Caco-2 (cell line): Measurements from ENCODE around the gene GPX1. TPM values are rescaled to one million over a fixed set of nuclear protein-coding genes. Genes with fewer than 3 reads are reported as not detected.
A peak's percentile ranks its signal among the peaks of the same experiment; 100 is the strongest.
"Not testable (repeated sequence)": the region's sequence is repeated elsewhere in the genome, so short reads cannot be mapped to it uniquely, and the experiment has no call there.

Experiments
- Bru-seq: library from RNA; stranded (reverse); fragments of 400-500 nt; gene quantifications from one replicate; lab custom pipeline; 2021; lab: Mats Ljungman, UMichigan
- BruChase-seq, 2 experiments: library from RNA; stranded (reverse); fragments of 400-500 nt; gene quantifications; one replicate each; lab custom pipeline; 2021; lab: Mats Ljungman, UMichigan
- BruUV-seq: library from RNA; stranded (reverse); fragments of 400-500 nt; replicated peaks from 2 replicates; lab custom pipeline; 2021; lab: Mats Ljungman, UMichigan
- CTCF ChIA-PET: fragments of 300-600 bp; sonication (Branson Sonifier 250); formaldehyde crosslinking; loops from one replicate; lab custom pipeline; 2022; ENCODE audit warnings: antibody characterized with exemption; lab: Charles Lee
- POLR2A ChIA-PET: fragments of 300-600 bp; sonication (Branson Sonifier 250); formaldehyde crosslinking; loops from one replicate; lab custom pipeline; 2022; ENCODE audit warnings: antibody characterized with exemption; lab: Charles Lee
- DNase-seq, 2 experiments: peaks; one replicate each; pipeline versions ENCODE4 v3.0.0 to v3.0.0-alpha.2; 2020 to 2022
- H3K27me3 ChIP-seq: replicated peaks from 2 replicates; pipeline ENCODE4 v1.6.0; 2011; ENCODE audit warnings: low read length; ENCODE audit not compliant: control insufficient read depth, insufficient read depth
- H3K36me3 ChIP-seq: 2 replicates; pipeline ENCODE4 v1.5.1; 2011; ENCODE audit warnings: low read length; ENCODE audit not compliant: control insufficient read depth, insufficient read depth
- H3K4me1 ChIP-seq: fragments of 250-450 bp; sonication (Bioruptor Pico); 2 replicates; pipeline ENCODE4 v1.5.1; 2020; ENCODE audit warnings: mild to moderate bottlenecking
- H3K4me3 ChIP-seq: 2 replicates; pipeline ENCODE4 v1.5.1; 2011; ENCODE audit warnings: low read depth, mild to moderate bottlenecking, control low read depth, low read length
- H3K9me3 ChIP-seq: fragments of 250-450 bp; sonication (Bioruptor Pico); 2 replicates; pipeline ENCODE4 v1.5.1; 2020; ENCODE audit warnings: mild to moderate bottlenecking, moderate library complexity
- H3K27ac Mint-ChIP-seq: one replicate; pipeline ENCODE4 v1.8.0; 2022; ENCODE audit warnings: mixed read lengths; ENCODE audit not compliant: unreplicated experiment
- H3K27me3 Mint-ChIP-seq: one replicate; pipeline ENCODE4 v1.8.0; 2022; ENCODE audit warnings: mixed read lengths; ENCODE audit not compliant: insufficient read depth, unreplicated experiment
- H3K36me3 Mint-ChIP-seq: one replicate; pipeline ENCODE4 v1.8.0; 2022; ENCODE audit warnings: mild to moderate bottlenecking, mixed read lengths; ENCODE audit not compliant: insufficient read depth, unreplicated experiment
- H3K4me1 Mint-ChIP-seq: one replicate; pipeline ENCODE4 v1.8.0; 2022; ENCODE audit warnings: low read depth, mixed read lengths; ENCODE audit not compliant: unreplicated experiment
- H3K4me3 Mint-ChIP-seq: one replicate; pipeline ENCODE4 v1.8.0; 2022; ENCODE audit warnings: mild to moderate bottlenecking, moderate library complexity, mixed read lengths; ENCODE audit not compliant: unreplicated experiment
- H3K9me3 Mint-ChIP-seq: one replicate; pipeline ENCODE4 v1.8.0; 2022; ENCODE audit warnings: mixed read lengths; ENCODE audit not compliant: unreplicated experiment
- intact Hi-C: fragments of 100-400 bp; cut with micrococcal nuclease; formaldehyde crosslinking; loops from one replicate; pipeline ENCODE4 v1.10.0; 2022; ENCODE audit not compliant: unreplicated experiment
- long read RNA-seq: library from polyadenylated mRNA; stranded (forward); transcript quantifications from one replicate; pipeline ENCODE4 v2.0.0, GENCODE V29; 2022
- total RNA-seq: library from RNA; stranded (reverse); gene quantifications from 2 replicates; pipeline ENCODE4 v1.2.3, GENCODE V29; 2022
- TF ChIP-seq, protein P1 (sequence below), 2 experiments: fragments of 200-600 bp in 1 of 2; IDR thresholded peaks; 1 replicate in 1 of 2; 2 replicates in 1 of 2; pipeline versions ENCODE4 v1.5.1 to v1.8.0; 2011 to 2022; ENCODE audit warnings: antibody characterized with exemption in 1 of 2, control low read depth in 1 of 2, inconsistent platforms in 1 of 2, low read depth in 1 of 2, low read length in 1 of 2, mild to moderate bottlenecking in 1 of 2, moderate library complexity in 1 of 2; ENCODE audit not compliant: insufficient read depth in 1 of 2, severe bottlenecking in 1 of 2, unreplicated experiment in 1 of 2

Gene GPX1
- 197 and 201 TPM in 2 replicates for total RNA-seq
- percentile 88 among the genes with signal in this experiment for Bru-seq, nascent RNA
- BruChase-seq, experiment 1, labeled RNA remaining after a 2-hour chase, result percentile 91 among the genes with signal in this experiment
- BruChase-seq, experiment 2, labeled RNA remaining after a 6-hour chase, result percentile 98 among the genes with signal in this experiment
- long read RNA-seq, transcript GPX1-202 (2 exons, 1,151 nt), result major isoform, 238 of 239 reads
- long read RNA-seq, partial matches to known transcripts, result 0 of 239 reads
- long read RNA-seq, other reads (novel, unspliced or antisense), result 0 of 239 reads

DNA sequence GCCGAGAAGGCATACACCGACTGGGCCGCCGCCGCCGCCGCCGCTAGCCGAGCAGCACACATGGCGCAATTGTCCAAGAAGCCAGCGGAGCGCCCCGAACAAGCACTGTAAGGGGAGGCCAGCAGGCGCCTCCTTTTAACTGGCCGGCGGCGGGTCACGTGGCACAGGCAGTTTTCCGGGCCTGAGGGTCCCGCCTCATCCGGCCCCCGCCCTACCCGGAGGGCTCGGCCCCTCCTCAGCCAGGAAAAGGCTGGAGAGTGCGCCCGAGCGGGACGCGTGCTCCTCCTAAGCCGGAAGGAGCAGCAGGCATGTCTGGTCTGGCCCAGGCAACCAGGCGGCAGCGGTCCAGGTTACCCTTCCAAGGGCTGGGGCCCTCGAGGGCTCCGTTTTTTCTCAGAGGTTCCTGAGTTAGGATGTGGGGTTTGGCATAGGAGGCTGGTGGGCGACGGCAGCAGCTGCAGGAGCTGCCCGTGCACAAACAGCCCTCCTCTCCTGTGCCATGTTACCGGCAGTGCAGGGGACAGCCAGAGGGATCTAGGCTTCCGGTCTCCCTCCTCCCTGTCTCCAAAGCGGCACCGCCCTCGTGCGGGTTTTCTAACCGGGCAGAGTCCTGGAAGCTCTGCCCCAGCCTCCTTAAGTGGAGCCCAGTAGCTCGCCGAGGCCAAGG, at the start of gene GPX1:
Gene GPX1, minus strand, starts transcription at position 137 of the 667 bp plus-strand sequence. Its CDS starts 75 bp downstream, at position 62.
- H3K9me3 Mint-ChIP-seq, result no peaks in the 10 kb centered on the region
- Histone ChIP-seq H3K36me3 (peaks cover 7% of the 10 kb centered on the region), H3K9me3 (no peaks in the 10 kb centered on the region), H3K4me1 (peaks cover 13% of the 10 kb centered on the region; the same call in 1 of the 2 replicates), H3K4me3 (peak within 1 kb of the TSS; percentile 81), H3K27me3 (no peaks in the 10 kb centered on the region)
- ChIA-PET CTCF (interaction anchor here (1.2 to 1.7 kb wide), 3 partner anchors 18 to 54 kb away, joined by 6 to 9 read pairs (median 7); partner anchors contain the start of genes RHOA, TCTA and USP4), POLR2A (interaction anchor here (0.5 to 2.4 kb wide), 4 partner anchors 14 to 54 kb away, joined by 3 to 17 read pairs (median 4); partner anchors contain the start of genes RHOA, TCTA and USP4)
- H3K36me3 Mint-ChIP-seq, result peaks cover 94% of the 10 kb centered on the region
- BruUV-seq, result no TSS peak
- H3K27me3 Mint-ChIP-seq, result no peaks in the 10 kb centered on the region
- intact Hi-C loops, result loop anchor here (1.0 to 2.0 kb wide), 2 partner anchors 18 to 54 kb away; partner anchors contain the start of genes TCTA and USP4
- peak within 1 kb of the TSS; percentile 96 for H3K4me3 Mint-ChIP-seq
- H3K4me1 Mint-ChIP-seq, result peaks cover 6% of the 10 kb centered on the region
- TF ChIP-seq, protein P1, sequence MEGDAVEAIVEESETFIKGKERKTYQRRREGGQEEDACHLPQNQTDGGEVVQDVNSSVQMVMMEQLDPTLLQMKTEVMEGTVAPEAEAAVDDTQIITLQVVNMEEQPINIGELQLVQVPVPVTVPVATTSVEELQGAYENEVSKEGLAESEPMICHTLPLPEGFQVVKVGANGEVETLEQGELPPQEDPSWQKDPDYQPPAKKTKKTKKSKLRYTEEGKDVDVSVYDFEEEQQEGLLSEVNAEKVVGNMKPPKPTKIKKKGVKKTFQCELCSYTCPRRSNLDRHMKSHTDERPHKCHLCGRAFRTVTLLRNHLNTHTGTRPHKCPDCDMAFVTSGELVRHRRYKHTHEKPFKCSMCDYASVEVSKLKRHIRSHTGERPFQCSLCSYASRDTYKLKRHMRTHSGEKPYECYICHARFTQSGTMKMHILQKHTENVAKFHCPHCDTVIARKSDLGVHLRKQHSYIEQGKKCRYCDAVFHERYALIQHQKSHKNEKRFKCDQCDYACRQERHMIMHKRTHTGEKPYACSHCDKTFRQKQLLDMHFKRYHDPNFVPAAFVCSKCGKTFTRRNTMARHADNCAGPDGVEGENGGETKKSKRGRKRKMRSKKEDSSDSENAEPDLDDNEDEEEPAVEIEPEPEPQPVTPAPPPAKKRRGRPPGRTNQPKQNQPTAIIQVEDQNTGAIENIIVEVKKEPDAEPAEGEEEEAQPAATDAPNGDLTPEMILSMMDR (IDR thresholded peaks at IDR 0.05; ENCODE audit: insufficient read depth in 1 of 2, low read depth in 1 of 2, low read length in 1 of 2, severe bottlenecking in 1 of 2, unreplicated experiment in 1 of 2), result no peak
- peak; percentile 97 to 98 for DNase-seq
- H3K27ac Mint-ChIP-seq, result peak within 1 kb of the TSS; percentile 97

DNA sequence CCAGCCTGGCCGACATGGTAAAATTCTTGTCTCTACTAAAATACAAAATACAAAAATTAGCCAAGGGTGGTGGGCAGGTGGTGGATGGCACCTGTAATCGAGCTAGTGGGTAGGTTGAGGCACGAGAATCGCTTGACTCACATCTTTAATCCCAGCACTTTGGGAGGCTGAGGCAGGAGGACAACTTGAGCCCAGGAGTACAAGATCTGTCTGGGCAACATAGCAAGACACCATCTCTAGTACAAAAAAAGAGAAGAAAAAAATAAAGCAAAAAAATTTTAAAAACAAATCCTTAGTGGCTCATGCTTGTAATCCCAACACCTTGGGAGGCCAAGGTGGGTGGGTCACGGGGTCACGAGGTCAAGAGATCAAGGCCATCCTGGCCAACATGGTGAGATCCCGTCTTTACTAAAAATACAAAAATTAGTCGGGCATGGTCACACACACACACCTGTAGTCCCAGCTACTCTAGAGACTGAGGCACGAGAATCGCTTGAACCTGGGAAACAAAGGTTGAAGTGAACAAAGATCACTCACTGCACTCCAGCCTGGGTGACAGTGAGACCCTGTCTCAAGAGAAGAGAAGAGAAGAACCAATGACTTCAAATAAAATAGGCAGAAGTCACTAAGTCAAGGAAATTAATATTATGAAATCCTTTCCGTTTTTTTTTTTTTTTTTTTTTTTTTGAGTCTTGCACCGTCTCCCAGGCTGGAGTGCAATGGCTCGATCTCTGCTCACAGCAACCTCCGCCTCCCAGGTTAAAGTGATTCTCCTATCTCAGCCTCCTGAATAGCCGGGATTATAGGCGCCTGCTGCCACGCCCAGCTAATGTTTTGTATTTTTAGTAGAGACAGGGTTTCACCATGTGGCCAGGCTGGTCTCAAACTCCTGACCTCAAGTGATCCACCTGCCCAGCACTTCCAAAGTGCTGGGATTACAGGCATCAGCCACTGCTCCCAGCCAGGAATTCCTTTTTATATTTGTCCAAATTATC, 48.7 kb upstream of the GPX1 start:
- CTCF ChIA-PET, result no interaction called here
- Histone ChIP-seq H3K4me3 (no peak overlapping the region), H3K27me3 (no peaks in the 10 kb centered on the region), H3K36me3 (no peaks in the 10 kb centered on the region), H3K9me3 (no peaks in the 10 kb centered on the region), H3K4me1 (peaks cover 23% of the 10 kb centered on the region)
- H3K4me1 Mint-ChIP-seq, result peaks cover 22% of the 10 kb centered on the region
- POLR2A ChIA-PET, result no interaction called here
- no peaks in the 10 kb centered on the region for H3K27me3 Mint-ChIP-seq
- H3K27ac Mint-ChIP-seq, result no peak overlapping the region
- no peak for DNase-seq
- H3K36me3 Mint-ChIP-seq, result peaks cover 16% of the 10 kb centered on the region
- BruUV-seq, result no TSS peak
- intact Hi-C loops, result no loop called here
- no peaks in the 10 kb centered on the region for H3K9me3 Mint-ChIP-seq
- no peak overlapping the region for H3K4me3 Mint-ChIP-seq
- TF ChIP-seq, protein P1 (IDR thresholded peaks at IDR 0.05; ENCODE audit: insufficient read depth in 1 of 2, low read depth in 1 of 2, low read length in 1 of 2, severe bottlenecking in 1 of 2, unreplicated experiment in 1 of 2), result no peak

DNA sequence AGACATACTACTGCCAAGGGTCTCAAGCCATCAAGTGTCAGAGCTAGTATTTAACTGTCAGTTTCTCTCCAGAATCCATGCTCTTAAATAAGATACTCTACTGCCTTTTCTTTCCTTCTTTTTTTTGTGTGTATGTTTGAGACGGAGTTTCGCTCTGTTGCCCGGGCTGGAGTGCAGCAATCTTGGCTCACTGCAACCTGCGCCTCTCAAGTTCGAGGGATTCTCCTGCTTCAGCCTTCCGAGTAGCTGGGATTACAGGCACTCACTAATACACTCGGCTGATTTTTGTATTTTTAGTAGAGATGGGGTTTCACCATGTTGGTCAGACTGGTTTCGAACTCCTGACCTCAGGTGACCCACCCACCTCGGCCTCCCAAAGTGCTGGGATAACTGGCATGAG, 47.4 kb upstream of the GPX1 start:
- H3K36me3 ChIP-seq, H3K4me3 Mint-ChIP-seq, BruUV-seq, H3K9me3 ChIP-seq, DNase-seq, H3K4me3 ChIP-seq, H3K27me3 Mint-ChIP-seq, POLR2A ChIA-PET, H3K27ac Mint-ChIP-seq, intact Hi-C loops, H3K27me3 ChIP-seq, H3K9me3 Mint-ChIP-seq: not testable (repeated sequence)
- peaks cover 22% of the 10 kb centered on the region for H3K36me3 Mint-ChIP-seq
- CTCF ChIA-PET, result interaction anchor here (0.8 kb wide), 1 partner anchor 65 kb away, joined by 3 read pairs; the partner anchor contains the start of gene USP4
- peaks cover 22% of the 10 kb centered on the region for H3K4me1 Mint-ChIP-seq
- peaks cover 23% of the 10 kb centered on the region for H3K4me1 ChIP-seq
